Measurements from ENCODE around the gene LRRC55. TPM values are rescaled to one million over a fixed set of nuclear protein-coding genes. Genes with fewer than 3 reads are reported as not detected.
A peak's percentile ranks its signal among the peaks of the same experiment; 100 is the strongest.

Gene LRRC55
- total and polyA plus RNA-seq, 9 of the 15 experiments (the other 6 are each of a cell fraction or from before 2014, with no cell fraction given) = not detected

- no peak for DNase-seq (ENCODE audit: extremely low read depth in 1 of 4, low spot score in 3 of 4)
- no peaks in the 10 kb centered on the region for H3K79me2 ChIP-seq (ENCODE audit: control insufficient read depth, insufficient read depth, low read length)
- peak; percentile 26 for FAIRE-seq
- H4K20me1 ChIP-seq (replicated peaks; ENCODE audit: control insufficient read depth, insufficient read depth, low read length) = no peaks in the 10 kb centered on the region
- no peaks in the 10 kb centered on the region for H3K36me3 ChIP-seq (ENCODE audit: control insufficient read depth, insufficient read depth, low read length)
- H3K27ac ChIP-seq (ENCODE audit: extremely low read depth, low read depth, low read length) = no peak overlapping the region
- no peak overlapping the region for H3K4me3 ChIP-seq
- H3K4me1 ChIP-seq (replicated peaks in 1 of 2; ENCODE audit: control insufficient read depth in 2 of 2, insufficient read depth in 2 of 2, low read length in 2 of 2) = no peaks in the 10 kb centered on the region; a peak in 2 of 5 replicates
- H3K9ac ChIP-seq (ENCODE audit: insufficient read depth in 1 of 2, low read depth in 2 of 2, low read length in 2 of 2) = no peak overlapping the region
- H3K27me3 ChIP-seq (ENCODE audit: control insufficient read depth in 2 of 2, insufficient read depth in 2 of 2, low read length in 2 of 2) = no peaks in the 10 kb centered on the region
- no TSS peak for BruUV-seq (replicated peaks)
- H3K9me1 ChIP-seq (ENCODE audit: control insufficient read depth, insufficient read depth, low read length) = no peaks in the 10 kb centered on the region
- ChIA-PET CTCF (ENCODE audit: low intra/inter-chr PET ratio) (interaction anchor here (0.7 kb wide), 1 partner anchor 10 kb away, joined by 6 read pairs; no protein-coding TSS in a partner anchor), POLR2A (interaction anchor here (0.6 to 0.9 kb wide), 2 partner anchors 12 to 1463 kb away, joined by 3 read pairs; no protein-coding TSS in a partner anchor)
- no peak overlapping the region for H2AFZ ChIP-seq (ENCODE audit: low read depth, low read length)
- 10% methylated on average over 6 of the region's 6 CpGs for WGBS (ENCODE audit: insufficient coverage, low coverage, missing lambda C conversion rate)
- H3K9me3 ChIP-seq (replicated peaks; ENCODE audit: control insufficient read depth, insufficient read depth, low read depth, low read length) = no peaks in the 10 kb centered on the region
- no peak overlapping the region for H3K4me2 ChIP-seq (ENCODE audit: insufficient read depth, low read length)
- in situ Hi-C loops (cut with MboI) (no loop called here), intact Hi-C loops (cut with micrococcal nuclease) (no loop called here)
- no peak for ATAC-seq
- TF ChIP-seq NFATC3 (IDR thresholded peaks at IDR 0.05) (no peak), FOXK2 (conservative IDR thresholded peaks at IDR 0.05 in 1 of 2, IDR thresholded peaks at IDR 0.05 in 1 of 2; ENCODE audit: low read depth in 2 of 2) (no peak), GABPA (tag; conservative IDR thresholded peaks at IDR 0.05; ENCODE audit: low read depth) (no peak), RBFOX2 (IDR thresholded peaks at IDR 0.05; ENCODE audit: low read depth, low read length) (no peak), ELF4 (CRISPR knock-in tag; IDR thresholded peaks at IDR 0.05) (no peak), FOXK1 (CRISPR knock-in tag; IDR thresholded peaks at IDR 0.05; ENCODE audit: borderline replicate concordance) (no peak), IRF9 (tag; IDR thresholded peaks at IDR 0.05) (no peak), TCF15 (CRISPR knock-in tag; IDR thresholded peaks at IDR 0.05) (no peak), MAZ (CRISPR knock-in tag; conservative IDR thresholded peaks at IDR 0.05 in 1 of 2, IDR thresholded peaks at IDR 0.05 in 1 of 2) (no peak), RBM34 (IDR thresholded peaks at IDR 0.05; ENCODE audit: borderline replicate concordance, insufficient read depth, low read length) (no peak), ZNF639 (CRISPR knock-in tag; conservative IDR thresholded peaks at IDR 0.05 in 1 of 2, IDR thresholded peaks at IDR 0.05 in 1 of 2) (no peak), PHB2 (IDR thresholded peaks at IDR 0.05; ENCODE audit: low read depth) (no peak), PTBP1 (IDR thresholded peaks at IDR 0.05; ENCODE audit: low read depth, low read length) (no peak), ZBTB26 (CRISPR knock-in tag; IDR thresholded peaks at IDR 0.05) (no peak), ZNF224 (CRISPR knock-in tag; IDR thresholded peaks at IDR 0.05) (no peak), ATF3 (IDR thresholded peaks at IDR 0.05) (no peak), ATF3 (CRISPR knock-in tag; conservative IDR thresholded peaks at IDR 0.05) (no peak)
These were observed 19.4 kb upstream of the LRRC55 start for GRCh38 chr11:57162179-57162898.
